Astrocyte (in vitro differentiated cells and primary cell): ENCODE results near the gene PPP2R5D. TPM values are rescaled to one million over a fixed set of nuclear protein-coding genes. Genes with fewer than 3 reads are reported as not detected.
A peak's percentile ranks its signal among the peaks of the same experiment; 100 is the strongest.

Source experiments
- DNase-seq: peaks from one replicate; pipeline ENCODE4 v3.0.0-alpha.2; 2010; ENCODE audit warnings: low read depth
- FAIRE-seq: peaks from 2 replicates; lab custom pipeline; 2011; peaks lifted over from hg19 to GRCh38; lab: Jason Lieb, UNC
- H2AFZ ChIP-seq: 2 replicates; pipeline ENCODE4 v1.6.0; 2012; ENCODE audit warnings: low read depth, low read length, inconsistent platforms
- H3K27ac ChIP-seq: 2 replicates; pipeline ENCODE4 v1.5.1; 2011; ENCODE audit warnings: low read depth, low read length, inconsistent platforms
- H3K27me3 ChIP-seq: 2 replicates; pipeline ENCODE4 v1.6.0; 2011; ENCODE audit warnings: low read length, inconsistent platforms; ENCODE audit not compliant: insufficient read depth
- H3K36me3 ChIP-seq: 2 replicates; pipeline ENCODE4 v1.5.1; 2011; ENCODE audit warnings: low read length, inconsistent platforms; ENCODE audit not compliant: insufficient read depth
- H3K4me1 ChIP-seq: 2 replicates; pipeline ENCODE4 v1.5.1; 2011; ENCODE audit warnings: low read length, inconsistent platforms; ENCODE audit not compliant: insufficient read depth
- H3K4me2 ChIP-seq: 2 replicates; pipeline ENCODE4 v1.6.0; 2012; ENCODE audit warnings: low read length, inconsistent platforms
- H3K4me3 ChIP-seq: 2 replicates; pipeline ENCODE4 v1.5.1; 2011; ENCODE audit warnings: low read depth, mild to moderate bottlenecking, low read length, inconsistent platforms; ENCODE audit not compliant: insufficient read depth
- H3K79me2 ChIP-seq: 2 replicates; pipeline ENCODE4 v1.6.0; 2012; ENCODE audit warnings: mild to moderate bottlenecking, low read length, inconsistent platforms; ENCODE audit not compliant: insufficient read depth
- H3K9ac ChIP-seq: 2 replicates; pipeline ENCODE4 v1.6.0; 2012; ENCODE audit warnings: mild to moderate bottlenecking, low read length, inconsistent platforms
- H3K9me3 ChIP-seq: 2 replicates; pipeline ENCODE4 v1.5.1; 2012; ENCODE audit warnings: low read depth, mild to moderate bottlenecking, low read length, inconsistent platforms; ENCODE audit not compliant: insufficient read depth
- H4K20me1 ChIP-seq: 2 replicates; pipeline ENCODE4 v1.6.0; 2012; ENCODE audit warnings: low read length, inconsistent platforms; ENCODE audit not compliant: insufficient read depth
- H3K27ac Mint-ChIP-seq: one replicate; pipeline ENCODE4 v1.8.0; 2021; ENCODE audit warnings: mild to moderate bottlenecking, mixed read lengths; ENCODE audit not compliant: unreplicated experiment
- H3K27me3 Mint-ChIP-seq: one replicate; pipeline ENCODE4 v1.8.0; 2021; ENCODE audit warnings: low read depth, mixed read lengths; ENCODE audit not compliant: unreplicated experiment
- H3K36me3 Mint-ChIP-seq: one replicate; pipeline ENCODE4 v1.8.0; 2021; ENCODE audit warnings: low read depth, mixed read lengths; ENCODE audit not compliant: unreplicated experiment
- H3K4me1 Mint-ChIP-seq: one replicate; pipeline ENCODE4 v1.8.0; 2021; ENCODE audit warnings: low read depth, mixed read lengths; ENCODE audit not compliant: unreplicated experiment
- H3K4me3 Mint-ChIP-seq: one replicate; pipeline ENCODE4 v1.8.0; 2021; ENCODE audit warnings: mild to moderate bottlenecking, moderate library complexity, mixed read lengths; ENCODE audit not compliant: unreplicated experiment
- H3K9me3 Mint-ChIP-seq: one replicate; pipeline ENCODE4 v1.8.0; 2021; ENCODE audit warnings: mild to moderate bottlenecking, mixed read lengths; ENCODE audit not compliant: unreplicated experiment
- EZH2 ChIP-seq: IDR thresholded peaks from 2 replicates; pipeline ENCODE4 v1.6.1; 2012; ENCODE audit warnings: mild to moderate bottlenecking, low read length, inconsistent platforms; ENCODE audit not compliant: insufficient read depth
- total RNA-seq: library from RNA; stranded (reverse); gene quantifications from 2 replicates; pipeline ENCODE4 v1.2.1, GENCODE V29; 2021
- TF ChIP-seq, protein P1 (sequence below): IDR thresholded peaks from 2 replicates; pipeline ENCODE4 v1.5.1; 2011; ENCODE audit warnings: low read depth, mild to moderate bottlenecking, inconsistent platforms, low read length, moderate library complexity; ENCODE audit not compliant: insufficient read depth

Gene PPP2R5D
- total RNA-seq, 1 donor from 2014 or later, result 53.0 TPM

GRCh38 chr6:43059168-43060033 lies 75.0 kb downstream of the PPP2R5D start, which contains the start of the genes KLC4 and MRPL2:
Gene KLC4 (plus strand): TSS chr6:43059631. CDS start chr6:43061336, 1,705 bp downstream.
Gene MRPL2 (minus strand): TSS chr6:43059434. CDS start chr6:43059381, 53 bp downstream.
- Histone ChIP-seq H3K36me3 (peaks cover 8% of the 10 kb centered on the region), H3K4me2 (peak within 1 kb of the TSS; percentile 95), H3K4me1 (peaks cover 32% of the 10 kb centered on the region), H3K27me3 (no peaks in the 10 kb centered on the region), H3K27ac (peak within 1 kb of the TSS; percentile 94), H3K4me3 (peak within 1 kb of the TSS; percentile 97), H3K9me3 (no peaks in the 10 kb centered on the region), H3K9ac (peak within 1 kb of the TSS; percentile 98), H3K79me2 (peaks cover 30% of the 10 kb centered on the region), H4K20me1 (no peaks in the 10 kb centered on the region), H2AFZ (peak within 1 kb of the TSS; percentile 90)
- FAIRE-seq (no peak), DNase-seq (peak; percentile 94)
- H3K27ac Mint-ChIP-seq, result peak within 1 kb of the TSS; percentile 100
- H3K4me3 Mint-ChIP-seq, result peak within 1 kb of the TSS; percentile 96
- no peaks in the 10 kb centered on the region for H3K9me3 Mint-ChIP-seq
- no peak for TF ChIP-seq EZH2
- TF ChIP-seq, protein P1, sequence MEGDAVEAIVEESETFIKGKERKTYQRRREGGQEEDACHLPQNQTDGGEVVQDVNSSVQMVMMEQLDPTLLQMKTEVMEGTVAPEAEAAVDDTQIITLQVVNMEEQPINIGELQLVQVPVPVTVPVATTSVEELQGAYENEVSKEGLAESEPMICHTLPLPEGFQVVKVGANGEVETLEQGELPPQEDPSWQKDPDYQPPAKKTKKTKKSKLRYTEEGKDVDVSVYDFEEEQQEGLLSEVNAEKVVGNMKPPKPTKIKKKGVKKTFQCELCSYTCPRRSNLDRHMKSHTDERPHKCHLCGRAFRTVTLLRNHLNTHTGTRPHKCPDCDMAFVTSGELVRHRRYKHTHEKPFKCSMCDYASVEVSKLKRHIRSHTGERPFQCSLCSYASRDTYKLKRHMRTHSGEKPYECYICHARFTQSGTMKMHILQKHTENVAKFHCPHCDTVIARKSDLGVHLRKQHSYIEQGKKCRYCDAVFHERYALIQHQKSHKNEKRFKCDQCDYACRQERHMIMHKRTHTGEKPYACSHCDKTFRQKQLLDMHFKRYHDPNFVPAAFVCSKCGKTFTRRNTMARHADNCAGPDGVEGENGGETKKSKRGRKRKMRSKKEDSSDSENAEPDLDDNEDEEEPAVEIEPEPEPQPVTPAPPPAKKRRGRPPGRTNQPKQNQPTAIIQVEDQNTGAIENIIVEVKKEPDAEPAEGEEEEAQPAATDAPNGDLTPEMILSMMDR, result no peak
- peaks cover 15% of the 10 kb centered on the region for H3K4me1 Mint-ChIP-seq
- H3K36me3 Mint-ChIP-seq, result peaks cover 4% of the 10 kb centered on the region
- no peaks in the 10 kb centered on the region for H3K27me3 Mint-ChIP-seq

- no peaks in the 10 kb centered on the region for H3K9me3 Mint-ChIP-seq
- H3K27ac Mint-ChIP-seq, result peak overlapping the region; percentile 100
- Histone ChIP-seq H3K4me1 (peaks cover 30% of the 10 kb centered on the region), H4K20me1 (no peaks in the 10 kb centered on the region), H3K4me2 (peak overlapping the region; percentile 95), H2AFZ (peak overlapping the region; percentile 90), H3K4me3 (peak overlapping the region; percentile 97), H3K27me3 (no peaks in the 10 kb centered on the region), H3K36me3 (peaks cover 8% of the 10 kb centered on the region), H3K79me2 (peaks cover 30% of the 10 kb centered on the region), H3K9ac (peak overlapping the region; percentile 98), H3K9me3 (no peaks in the 10 kb centered on the region), H3K27ac (peak overlapping the region; percentile 94)
- H3K4me3 Mint-ChIP-seq, result peak overlapping the region; percentile 96
- DNase-seq, result no peak
- FAIRE-seq, result no peak
- no peak for TF ChIP-seq EZH2
- TF ChIP-seq, protein P1, result no peak
- H3K27me3 Mint-ChIP-seq, result no peaks in the 10 kb centered on the region
- peaks cover 15% of the 10 kb centered on the region for H3K4me1 Mint-ChIP-seq
- peaks cover 10% of the 10 kb centered on the region for H3K36me3 Mint-ChIP-seq
These were observed 75.8 kb downstream of the PPP2R5D start for GRCh38 chr6:43060034-43060754.
